Retinal pigment epithelial cell (primary cell): ENCODE data around the gene MCM3.

ENCODE experiments used
- DNase-seq: peaks from one replicate; pipeline ENCODE4 v3.0.0-alpha.2; 2010; ENCODE audit warnings: low read depth
- H3K4me3 ChIP-seq: 2 replicates; pipeline ENCODE4 v1.5.1; 2011; ENCODE audit warnings: mild to moderate bottlenecking, low read length, control low read depth, moderate library complexity
- CTCF ChIP-seq: conservative IDR thresholded peaks from 2 replicates; pipeline ENCODE4 v1.5.1; 2011; ENCODE audit warnings: low read depth, low read length, control low read depth, inconsistent platforms

MCM3 gene

GRCh38 chr6:52271852-52272460 is 12.6 kb downstream of the MCM3 start:
- no peak for TF ChIP-seq CTCF
- no peak for DNase-seq
- no peak overlapping the region for H3K4me3 ChIP-seq

DNA sequence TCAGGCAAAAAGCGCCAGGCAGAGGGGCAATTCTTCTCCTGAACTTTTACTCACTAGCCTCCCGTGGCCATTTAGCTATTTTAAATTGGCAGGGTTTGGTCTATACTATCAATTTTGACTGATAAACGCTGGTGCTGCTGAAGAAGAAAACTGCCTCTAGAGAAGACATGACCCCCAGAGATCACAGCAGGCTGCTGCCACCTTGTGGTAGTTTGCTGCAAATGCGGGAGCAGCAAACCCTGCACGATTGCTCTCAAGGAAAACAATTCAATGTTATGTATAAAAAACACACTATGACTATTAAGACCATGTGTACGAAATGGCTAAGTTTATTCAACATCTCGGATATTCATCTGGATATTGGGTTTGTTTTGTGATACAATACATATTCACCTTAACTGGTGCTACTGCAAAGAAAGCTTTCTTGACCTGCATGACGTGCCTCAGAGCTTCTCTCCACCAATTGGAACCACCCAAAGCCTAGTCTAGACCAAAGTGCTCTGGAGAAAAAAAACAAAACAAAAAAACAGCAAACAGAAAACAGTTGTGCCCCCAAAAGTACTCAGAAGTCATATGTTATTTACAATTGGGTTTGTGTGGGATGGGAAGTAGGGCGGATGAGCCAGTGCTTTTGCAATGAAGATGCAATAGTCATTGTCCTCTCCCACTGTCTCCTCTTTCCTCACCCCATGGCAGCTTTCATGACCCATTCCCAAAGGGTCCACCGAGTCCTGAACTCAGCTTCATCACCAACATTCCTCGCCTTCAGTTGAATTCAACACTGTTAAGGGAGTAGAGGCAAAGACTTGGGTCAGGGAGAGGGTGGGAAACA is 20.6 kb downstream of the MCM3 start:
- peak; percentile 10 for DNase-seq
- peak; percentile 100 for TF ChIP-seq CTCF
- no peak overlapping the region for H3K4me3 ChIP-seq

DNA sequence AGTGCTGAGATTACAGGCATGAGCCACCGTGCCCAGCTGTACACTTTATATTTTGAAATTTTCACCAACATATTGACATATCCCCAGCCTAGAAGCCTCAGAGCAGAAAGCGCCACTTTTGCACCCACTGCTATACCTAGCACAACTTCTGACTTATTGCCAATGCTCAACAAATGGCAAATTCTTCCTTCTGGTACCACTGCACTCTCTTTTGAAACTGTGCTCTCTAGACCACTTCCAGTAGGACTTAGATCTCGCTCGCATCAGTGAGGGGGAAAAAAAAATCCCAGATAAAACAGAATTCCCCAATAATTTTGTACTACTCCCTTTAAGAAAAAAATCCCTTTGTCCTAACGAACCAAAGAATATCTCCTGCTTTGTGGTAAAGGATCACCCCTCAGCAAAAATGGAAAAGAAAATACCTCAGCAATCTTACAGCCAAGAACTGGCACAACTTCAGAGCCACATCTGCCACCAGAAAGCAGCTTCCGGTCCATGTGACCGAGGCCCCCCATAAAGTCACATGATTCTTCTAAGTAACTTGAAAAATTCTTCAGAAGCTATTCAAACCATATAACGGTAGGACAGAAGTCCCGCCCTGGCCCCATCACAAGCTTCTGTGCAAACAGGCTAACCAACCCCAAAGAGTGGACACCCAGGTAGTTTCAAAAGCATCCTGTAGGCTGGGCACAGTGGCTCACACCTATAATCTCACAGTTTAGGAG is 21.8 kb downstream of the MCM3 start:
- no peak for DNase-seq
- no peak overlapping the region for H3K4me3 ChIP-seq
- no peak for TF ChIP-seq CTCF

GRCh38 chr6:52261229-52261628 is 23.3 kb downstream of the MCM3 start:
- DNase-seq: no peak
- H3K4me3 ChIP-seq: no peak overlapping the region
- no peak for TF ChIP-seq CTCF

DNA sequence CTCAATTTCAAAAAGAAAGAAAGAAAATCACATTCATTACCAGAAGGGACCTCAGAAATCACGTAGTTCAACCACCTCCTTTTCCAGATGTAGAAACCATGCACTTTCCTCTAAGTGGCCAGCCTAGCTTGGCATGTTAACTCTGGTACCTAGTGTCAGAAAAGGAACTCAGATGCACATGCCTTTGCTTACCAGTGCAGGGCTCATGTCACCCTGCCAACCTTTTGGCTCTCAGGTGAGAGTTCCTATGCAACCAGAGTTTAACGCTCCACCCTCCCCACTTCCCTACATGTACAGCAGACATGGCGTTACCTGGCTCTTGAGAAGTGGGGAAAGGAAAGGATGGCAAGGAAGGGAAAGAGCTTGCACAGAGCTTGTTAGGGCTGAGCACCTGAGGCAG is 23.9 kb downstream of the MCM3 start:
- DNase-seq: no peak
- TF ChIP-seq CTCF: no peak
- no peak overlapping the region for H3K4me3 ChIP-seq

GRCh38 chr6:52255434-52255833 is 29.1 kb downstream of the MCM3 start:
- no peak for DNase-seq
- no peak for TF ChIP-seq CTCF
- no peak overlapping the region for H3K4me3 ChIP-seq
